DMS53 (cell line): ENCODE results near the gene ADM5.
A peak's percentile ranks its signal among the peaks of the same experiment; 100 is the strongest.

Experiments
- DNase-seq: peaks from one replicate; lab custom pipeline; 2025; lab: John Stamatoyannopoulos, UW

Gene ADM5, protein sequence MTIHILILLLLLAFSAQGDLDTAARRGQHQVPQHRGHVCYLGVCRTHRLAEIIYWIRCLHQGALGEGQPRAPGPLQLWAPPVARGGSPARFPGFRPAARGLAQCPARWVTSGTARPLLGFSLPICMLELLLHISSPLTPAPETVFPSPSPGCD

DNA sequence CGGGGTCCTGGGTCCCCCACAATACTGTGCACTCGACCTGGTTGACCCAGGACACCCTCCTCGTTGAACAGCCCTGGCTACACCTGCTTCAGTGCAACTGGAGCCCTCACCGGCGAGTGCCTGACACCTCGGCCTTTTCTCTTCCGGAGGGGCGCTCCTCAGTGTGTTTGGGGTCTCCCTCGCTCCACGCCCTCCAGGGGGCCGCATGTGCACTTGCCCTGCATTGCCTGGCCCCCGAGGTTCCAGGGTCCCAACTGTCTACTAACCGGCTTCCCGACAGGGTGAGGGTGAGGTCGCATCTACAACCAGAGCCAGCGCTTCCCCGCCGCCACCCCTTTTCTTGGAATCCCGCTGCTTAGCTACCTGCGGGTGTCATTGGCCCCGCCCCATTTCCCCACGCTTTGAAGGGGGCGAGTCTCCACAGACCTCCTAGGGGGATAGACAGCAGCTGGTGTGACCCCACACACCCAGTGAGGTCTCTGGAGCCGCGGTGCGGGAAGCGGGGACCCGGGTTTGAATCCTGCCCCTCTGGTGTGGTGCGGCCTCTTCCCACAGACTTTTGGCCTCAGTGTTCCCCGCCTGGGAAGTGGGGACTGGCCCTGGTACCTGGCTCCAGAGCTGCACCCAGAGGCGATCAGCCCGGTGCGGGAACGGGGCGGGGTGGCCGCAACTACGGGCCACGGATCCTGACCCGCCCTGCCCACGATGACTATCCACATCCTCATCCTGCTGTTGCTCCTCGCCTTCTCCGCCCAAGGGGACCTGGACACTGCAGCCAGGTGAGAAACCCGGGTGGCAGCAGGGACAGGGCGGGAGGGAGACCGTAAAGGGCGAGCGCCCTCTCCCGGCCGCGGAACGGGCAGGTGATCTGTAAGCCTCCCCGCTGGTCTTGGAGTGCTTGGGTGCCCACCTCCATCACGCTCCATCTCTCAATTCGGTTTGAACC is at the start of gene ADM5:
Gene ADM5, plus strand, starts transcription at position 462 of the 946 bp plus-strand sequence. Its CDS starts 244 bp downstream, at position 706.
- DNase-seq = peak; percentile 90

DNA sequence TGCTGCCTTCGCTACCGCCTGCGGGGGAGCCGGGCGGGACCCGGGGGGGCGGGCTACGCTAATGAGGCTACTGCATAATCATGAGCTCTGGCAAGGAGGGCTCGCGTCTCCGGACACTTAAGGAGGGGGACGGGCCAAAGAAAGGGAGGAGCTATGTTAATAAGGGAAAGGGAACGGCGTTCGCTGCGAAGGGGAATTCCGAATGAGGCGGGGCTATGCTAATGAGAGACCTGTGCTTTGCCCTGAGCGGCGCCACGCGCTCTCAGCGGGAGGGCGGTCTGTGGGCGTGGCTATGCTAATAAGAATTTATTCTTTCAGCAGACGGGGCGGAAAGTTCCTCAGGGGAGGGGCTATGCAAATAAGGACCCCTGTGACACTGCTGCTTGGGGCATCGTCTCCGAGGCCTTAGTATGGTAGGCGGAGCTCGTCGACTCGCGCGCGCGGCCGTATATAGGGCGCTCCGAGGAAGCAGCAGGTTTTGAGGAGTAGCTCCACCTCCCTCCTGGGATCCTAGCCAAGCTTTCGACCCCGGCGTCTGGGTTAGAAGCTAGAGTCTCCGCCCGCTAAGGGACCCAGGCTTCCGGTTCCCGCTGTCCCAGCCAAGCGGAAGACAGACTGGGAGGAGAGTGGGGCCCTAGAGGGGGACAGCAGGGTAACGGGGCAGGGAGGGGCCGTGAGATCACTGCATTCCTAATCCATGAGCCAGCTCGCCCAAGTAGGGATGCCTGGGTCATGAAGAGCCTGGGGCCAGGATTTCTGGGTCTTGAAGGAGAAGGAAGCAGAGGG is 49.1 kb upstream of the ADM5 start, which contains the start of gene RRAS:
Gene RRAS, minus strand, starts transcription at position 31 of the 786 bp plus-strand sequence. CDS start 45 bp downstream, outside the sequence.
- DNase-seq = peak; percentile 99

DNA sequence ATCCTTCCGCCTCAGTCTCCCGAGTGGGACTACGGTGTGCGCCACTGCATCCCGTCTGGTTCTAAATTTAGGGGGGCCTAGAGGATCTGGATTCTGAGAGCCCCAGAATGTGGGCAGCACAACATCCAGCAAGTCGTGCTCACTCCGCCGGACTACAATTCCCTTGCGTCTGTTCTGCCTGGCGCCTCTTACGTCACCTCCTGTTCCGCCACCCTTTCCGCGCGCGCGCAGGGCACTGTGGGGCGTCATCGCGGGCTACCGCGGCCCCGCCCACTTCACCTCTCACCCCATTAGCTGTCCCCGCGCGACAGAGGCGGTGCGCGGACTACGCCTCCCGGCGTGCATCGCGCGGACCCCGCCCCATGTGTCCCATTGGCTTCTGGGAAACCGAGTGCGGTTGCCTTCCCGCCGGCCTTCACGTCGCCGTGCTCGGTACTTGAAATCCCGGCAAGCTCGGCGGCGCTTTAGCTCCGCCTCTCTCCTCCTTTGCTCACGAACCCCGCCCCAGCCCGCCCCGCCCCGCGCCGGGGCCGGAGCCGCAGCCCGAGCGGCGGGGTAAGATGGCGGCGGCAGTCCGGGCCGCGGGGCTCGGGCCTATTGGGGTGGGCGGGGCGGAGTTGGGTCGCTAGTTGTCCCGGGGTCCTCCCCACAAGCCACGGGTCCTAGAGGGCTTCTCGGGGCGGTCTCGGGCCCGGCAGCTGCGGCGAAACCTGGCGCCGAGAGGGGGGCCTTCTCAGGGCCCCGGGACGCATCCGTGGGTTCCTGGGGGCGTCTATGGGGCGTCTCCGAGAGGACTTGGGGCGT is 47.5 kb upstream of the ADM5 start, which contains the start of gene SCAF1:
Gene SCAF1, plus strand, starts transcription at position 522 of the 804 bp plus-strand sequence. CDS start 2,818 bp downstream, outside the sequence.
- peak; percentile 99 for DNase-seq

DNA sequence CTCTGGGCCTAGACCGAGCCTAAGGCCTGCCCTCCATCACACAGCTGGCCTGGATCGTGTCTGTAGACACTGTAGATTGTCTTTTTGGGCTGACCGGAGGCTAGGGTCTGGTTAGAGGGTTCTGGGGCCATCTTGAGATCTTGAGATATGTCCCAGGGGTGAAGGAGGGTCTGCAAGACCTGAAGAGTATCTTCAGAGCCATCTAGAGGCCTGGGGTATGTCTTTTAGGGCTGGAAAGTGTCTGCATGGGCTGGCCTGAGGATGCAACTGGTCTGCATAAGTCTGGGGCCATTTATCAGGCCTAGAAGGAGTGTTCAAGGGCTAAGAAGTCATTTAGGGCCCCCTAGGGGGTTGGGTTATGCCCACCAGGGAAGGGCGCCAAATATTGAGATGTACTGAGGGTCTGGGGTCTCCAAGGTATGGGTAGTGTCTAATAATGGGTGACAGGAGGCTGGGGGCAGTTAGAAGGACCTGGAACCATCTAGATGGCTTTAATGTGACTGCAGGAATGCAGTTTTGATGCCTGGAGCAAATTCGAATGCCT is 46.8 kb upstream of the ADM5 start:
- DNase-seq = no peak

DNA sequence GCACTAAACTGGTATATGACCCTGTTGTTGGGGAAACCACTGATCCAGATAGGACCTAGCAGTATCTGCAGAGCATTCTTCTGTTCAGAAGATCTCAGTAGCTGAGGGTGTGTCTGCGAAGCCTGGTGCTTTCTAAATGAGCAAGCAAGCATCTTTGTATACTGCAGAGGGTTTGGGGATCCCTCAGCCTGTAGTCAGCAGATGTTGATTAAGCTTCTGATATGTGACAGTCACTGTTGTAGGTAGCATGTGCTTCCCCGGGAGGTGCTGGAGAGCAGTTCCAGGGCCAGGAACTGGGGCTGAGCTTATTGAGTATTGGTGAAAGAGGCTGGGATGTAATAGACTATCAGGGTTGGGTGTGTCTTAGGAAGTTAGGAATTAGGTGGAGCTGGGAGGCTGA is 45.9 kb upstream of the ADM5 start:
- DNase-seq = no peak

DNA sequence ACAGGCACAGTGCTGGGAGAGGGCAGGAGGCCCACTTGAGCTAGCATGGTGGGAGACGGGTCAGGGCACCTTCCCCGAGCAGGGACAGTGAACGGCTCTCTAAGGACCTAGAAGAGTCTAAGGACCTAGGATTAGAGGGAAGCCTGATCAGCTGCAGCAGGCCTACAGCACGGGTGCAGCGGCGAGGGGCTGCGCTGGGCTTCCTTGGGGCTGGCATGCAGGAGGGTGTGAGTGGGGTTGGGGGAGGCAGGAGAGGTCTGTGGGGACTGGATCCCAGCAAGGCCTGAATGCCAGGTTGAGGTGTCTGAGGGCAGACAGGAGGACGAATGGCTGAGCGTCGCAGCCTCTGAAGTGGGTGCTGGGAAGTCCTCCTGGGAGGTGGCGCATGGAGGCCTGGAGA is 43.8 kb upstream of the ADM5 start:
- DNase-seq = no peak

DNA sequence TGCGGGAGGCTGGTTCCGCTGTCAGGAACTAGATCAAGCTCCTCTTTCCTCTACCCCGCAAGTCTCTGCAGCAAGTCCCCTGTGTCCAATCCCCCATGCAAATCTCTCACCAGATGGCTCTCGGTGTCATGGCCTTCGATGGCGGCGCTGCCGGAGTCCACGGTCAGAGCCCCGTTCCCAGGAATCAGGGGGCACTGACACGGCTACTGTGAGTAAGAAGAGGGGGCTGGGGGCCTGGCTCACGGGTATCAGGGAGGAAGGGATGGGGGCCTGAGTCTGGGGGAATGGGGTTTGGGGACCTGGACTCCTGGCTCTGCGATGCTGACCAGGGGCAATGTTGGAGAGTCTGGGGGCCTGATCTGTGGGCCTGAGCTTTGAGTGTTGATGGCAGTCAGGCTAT is 43.4 kb upstream of the ADM5 start:
- no peak for DNase-seq

DNA sequence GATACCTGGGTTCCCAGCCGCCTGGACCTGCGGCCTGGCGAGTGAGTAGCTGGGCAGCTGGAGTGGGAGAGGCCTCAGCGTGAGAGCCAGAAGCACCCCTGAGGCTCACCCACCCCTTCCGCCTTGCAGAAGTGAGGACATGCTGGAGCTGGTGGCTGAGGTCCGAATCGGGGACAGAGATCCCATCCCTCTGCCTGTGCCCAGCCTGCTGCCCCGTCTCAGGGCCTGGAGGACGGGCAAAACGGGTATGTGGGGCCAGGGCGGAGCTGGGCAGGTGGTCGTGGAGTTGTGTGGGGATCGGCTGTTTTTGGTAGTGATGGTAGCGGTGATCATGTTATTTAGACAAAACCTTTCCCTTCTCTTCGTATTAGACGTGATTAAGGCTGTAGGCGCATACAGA is 42.8 kb upstream of the ADM5 start:
- DNase-seq = no peak

DNA sequence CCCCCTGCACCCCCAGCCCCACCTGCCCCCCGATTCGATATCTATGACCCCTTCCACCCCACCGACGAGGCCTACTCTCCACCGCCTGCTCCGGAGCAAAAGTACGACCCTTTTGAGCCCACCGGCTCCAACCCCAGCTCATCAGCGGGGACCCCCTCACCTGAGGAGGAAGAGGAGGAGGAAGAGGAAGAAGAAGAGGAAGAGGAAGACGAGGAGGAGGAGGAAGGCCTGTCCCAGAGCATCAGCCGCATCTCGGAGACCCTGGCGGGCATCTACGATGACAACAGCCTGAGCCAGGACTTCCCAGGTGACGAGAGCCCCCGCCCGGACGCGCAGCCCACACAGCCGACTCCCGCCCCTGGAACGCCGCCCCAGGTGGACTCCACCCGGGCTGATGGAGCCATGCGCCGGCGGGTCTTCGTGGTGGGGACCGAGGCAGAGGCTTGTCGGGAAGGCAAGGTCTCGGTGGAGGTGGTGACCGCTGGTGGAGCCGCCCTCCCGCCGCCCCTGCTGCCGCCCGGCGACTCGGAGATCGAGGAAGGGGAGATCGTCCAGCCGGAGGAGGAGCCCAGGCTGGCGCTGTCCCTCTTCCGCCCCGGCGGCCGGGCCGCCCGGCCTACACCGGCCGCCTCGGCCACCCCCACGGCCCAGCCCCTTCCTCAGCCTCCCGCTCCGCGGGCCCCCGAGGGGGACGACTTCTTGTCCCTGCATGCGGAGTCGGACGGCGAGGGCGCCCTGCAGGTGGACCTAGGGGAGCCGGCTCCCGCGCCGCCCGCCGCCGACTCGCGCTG is 38.2 kb upstream of the ADM5 start:
- DNase-seq = no peak

DNA sequence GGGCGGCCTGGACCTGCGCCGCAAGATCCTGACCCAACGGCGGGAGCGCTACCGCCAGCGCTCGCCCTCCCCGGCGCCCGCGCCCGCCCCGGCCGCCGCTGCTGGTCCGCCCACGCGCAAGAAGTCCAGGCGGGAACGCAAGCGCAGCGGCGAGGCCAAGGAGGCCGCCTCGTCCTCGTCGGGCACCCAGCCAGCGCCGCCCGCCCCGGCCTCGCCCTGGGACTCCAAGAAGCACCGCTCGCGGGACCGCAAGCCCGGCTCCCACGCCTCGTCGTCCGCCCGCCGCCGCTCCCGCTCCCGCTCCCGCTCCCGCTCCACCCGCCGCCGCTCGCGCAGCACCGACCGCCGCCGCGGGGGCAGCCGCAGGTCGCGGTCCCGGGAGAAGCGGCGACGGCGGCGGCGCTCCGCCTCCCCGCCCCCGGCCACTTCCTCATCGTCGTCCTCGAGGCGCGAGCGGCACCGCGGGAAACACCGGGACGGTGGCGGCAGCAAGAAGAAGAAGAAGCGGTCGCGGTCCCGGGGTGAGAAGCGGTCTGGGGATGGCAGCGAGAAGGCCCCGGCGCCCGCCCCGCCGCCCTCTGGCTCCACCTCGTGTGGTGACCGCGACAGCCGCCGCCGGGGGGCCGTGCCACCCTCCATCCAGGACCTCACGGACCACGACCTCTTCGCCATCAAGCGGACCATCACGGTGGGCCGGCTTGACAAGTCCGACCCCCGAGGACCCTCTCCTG is 37.4 kb upstream of the ADM5 start:
- no peak for DNase-seq

DNA sequence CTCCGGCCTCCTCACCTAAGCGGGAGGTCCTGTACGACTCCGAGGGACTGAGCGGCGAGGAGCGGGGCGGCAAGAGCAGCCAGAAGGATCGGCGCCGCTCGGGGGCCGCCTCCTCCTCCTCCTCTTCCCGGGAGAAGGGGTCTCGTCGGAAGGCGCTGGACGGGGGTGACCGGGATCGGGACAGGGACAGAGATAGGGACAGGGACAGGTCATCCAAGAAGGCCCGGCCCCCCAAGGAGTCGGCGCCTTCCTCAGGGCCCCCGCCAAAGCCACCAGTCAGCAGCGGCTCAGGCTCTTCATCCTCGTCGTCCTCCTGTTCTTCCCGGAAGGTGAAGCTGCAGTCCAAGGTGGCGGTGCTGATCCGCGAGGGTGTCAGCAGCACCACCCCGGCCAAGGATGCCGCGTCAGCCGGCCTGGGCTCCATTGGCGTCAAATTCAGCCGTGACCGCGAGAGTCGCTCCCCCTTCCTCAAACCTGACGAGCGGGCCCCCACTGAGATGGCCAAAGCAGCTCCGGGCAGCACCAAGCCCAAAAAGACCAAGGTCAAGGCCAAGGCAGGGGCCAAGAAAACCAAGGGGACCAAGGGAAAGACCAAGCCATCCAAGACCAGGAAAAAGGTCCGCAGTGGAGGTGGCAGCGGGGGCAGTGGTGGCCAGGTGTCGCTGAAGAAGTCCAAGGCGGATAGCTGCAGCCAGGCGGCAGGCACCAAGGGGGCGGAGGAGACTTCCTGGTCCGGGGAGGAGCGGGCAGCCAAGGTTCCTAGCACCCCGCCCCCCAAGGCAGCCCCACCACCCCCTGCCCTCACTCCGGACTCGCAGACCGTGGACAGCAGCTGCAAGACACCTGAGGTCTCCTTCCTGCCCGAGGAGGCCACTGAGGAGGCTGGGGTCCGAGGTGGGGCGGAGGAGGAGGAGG is 36.6 kb upstream of the ADM5 start:
- DNase-seq = no peak

DNA sequence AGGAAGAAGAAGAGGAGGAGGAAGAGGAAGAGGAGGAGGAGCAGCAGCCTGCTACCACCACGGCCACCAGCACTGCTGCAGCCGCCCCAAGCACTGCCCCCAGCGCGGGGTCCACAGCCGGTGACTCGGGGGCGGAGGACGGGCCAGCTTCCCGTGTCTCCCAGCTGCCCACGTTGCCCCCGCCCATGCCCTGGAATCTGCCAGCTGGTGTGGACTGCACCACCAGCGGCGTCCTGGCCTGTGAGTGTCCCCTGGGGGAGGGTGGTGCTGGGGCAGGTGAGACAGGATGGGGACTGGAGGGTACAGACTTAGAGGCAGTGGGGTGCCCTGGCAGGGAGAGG is 36.0 kb upstream of the ADM5 start:
- no peak for DNase-seq

DNA sequence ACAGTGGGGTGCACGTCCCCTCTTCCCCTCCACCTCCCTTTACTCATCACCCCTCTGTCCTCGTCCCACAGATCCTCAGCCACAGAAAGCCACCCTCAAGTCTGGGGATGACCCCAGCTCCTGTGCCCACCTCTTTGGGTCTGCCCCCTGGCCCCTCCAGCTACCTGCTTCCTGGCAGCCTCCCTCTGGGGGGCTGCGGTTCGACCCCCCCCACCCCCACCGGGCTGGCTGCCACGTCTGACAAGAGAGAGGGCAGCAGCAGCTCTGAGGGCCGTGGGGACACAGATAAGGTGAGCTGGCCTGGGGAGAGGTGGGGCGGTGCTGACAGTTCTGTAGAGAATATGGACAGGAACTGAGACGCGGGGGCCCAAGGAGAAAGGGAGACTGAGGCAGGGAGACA is 34.8 kb upstream of the ADM5 start:
- no peak for DNase-seq

DNA sequence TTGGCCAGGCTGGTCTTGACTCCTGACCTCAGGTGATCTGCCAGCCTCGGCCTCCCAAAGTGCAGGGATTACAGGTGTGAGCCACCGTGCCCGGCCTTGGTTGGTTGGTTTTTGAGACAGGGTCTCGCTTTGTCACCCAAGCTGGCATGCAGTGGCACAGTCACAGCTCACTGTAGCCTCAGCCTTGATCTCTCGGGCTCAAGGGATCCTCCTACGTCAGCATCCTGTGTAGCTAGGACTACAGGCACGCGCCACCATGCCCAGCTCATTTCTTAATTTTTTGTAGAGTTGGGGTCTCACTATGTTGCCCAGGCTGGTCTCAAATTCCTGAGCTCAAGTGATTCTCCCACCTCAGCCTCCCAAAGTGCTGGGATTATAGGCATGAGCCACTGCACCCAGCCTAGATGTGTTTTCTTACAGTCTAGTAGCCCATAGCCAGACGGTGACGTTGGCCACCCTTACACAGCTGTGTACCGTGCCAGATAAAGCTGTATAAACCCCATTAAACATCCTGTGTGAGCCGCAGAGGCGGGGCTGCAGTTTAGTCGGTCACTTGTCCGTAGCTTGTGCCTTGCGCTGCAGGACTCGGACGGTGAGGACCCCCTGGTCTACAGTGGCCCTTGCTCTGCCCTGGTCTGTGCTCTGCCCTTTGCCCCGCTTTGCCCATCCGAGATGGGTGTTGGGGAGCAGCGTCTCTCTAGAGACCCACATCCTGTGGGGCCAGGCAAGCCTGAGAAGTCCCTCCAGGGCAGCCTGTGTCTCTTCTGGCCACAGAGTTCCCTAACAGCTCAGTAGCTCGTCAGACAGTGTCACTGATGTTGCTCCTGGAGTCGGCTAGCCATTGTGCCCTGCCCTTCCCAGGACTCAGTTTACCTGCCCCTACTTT is 33.6 kb upstream of the ADM5 start:
- DNase-seq = no peak

DNA sequence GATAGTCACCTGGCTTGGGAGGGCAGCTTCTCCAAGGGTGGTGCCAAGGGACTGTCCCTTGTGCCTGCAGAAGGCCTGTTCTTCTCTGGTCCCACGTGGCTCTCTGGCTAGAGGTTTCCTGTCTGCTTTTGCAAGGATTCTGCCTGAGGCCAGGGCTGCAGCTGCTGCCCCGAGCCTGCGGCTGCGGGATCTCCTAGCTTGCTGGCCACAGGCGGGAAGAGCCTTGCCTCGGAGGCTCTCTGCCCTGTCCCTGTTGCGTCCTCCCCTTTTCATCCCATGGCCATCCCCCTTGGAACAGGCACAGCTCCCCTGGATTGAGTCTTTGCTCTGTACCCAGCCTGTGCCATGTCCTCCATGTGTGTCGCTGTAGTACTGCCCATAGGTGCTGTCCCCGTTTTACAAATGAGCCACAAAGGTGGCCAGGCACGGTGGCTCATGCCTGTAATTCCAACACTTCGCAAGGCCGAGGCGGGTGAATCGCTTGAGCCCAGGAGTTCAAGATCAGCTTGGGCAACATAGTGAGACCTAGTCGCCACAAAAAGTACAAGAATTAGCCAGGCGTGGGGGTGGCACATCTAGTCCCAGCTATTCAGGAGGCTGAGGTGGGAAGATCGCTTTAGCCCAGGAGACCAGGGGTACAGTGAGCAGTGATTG is 32.8 kb upstream of the ADM5 start:
- DNase-seq = no peak

DNA sequence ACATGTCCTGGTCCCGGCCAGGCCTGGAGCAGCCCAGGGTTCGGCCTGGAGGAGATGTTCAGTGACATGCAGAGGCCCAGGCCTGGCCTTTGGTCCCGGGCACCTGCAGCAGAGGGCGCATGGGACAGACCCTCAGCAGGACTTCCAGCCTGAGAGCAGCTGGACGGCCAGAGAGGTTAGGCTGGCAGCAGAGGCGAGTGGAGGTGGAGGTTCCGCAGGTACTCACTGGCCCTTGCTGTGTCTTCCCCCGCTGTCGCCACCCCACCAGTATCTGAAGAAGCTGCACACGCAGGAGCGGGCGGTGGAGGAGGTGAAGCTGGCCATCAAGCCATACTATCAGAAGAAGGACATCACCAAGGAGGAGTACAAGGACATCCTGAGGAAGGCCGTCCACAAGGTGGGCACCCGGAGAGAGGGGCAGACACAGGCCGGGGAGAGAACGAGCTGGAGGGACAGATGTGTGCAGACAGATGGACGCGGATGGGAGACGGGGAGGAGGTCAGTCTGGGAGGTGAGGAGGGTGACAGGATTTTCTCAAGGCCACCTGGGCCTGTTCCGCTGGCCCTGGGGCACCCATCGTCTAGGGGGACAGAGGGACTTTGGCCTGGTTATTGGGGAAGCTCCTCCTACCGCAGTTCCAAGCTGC is 31.8 kb upstream of the ADM5 start:
- DNase-seq = no peak

DNA sequence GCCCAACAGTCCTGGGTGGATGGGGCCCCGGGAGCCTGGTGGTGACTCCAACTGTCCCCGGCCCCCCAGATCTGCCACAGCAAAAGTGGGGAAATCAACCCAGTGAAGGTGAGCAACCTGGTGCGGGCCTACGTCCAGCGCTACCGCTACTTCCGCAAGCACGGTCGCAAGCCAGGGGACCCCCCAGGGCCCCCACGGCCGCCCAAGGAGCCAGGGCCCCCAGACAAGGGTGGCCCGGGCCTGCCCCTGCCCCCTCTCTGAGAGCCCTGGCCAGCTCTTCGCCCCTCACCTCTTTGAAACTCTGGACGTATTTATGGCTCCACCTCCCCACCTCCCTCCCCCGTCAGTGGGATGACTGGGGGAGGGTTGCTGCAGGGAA is 31.3 kb upstream of the ADM5 start:
- DNase-seq = no peak
